Caki2 (cell line): Measurements from ENCODE around the gene RAPGEF2. TPM values are rescaled to one million over a fixed set of nuclear protein-coding genes. Genes with fewer than 3 reads are reported as not detected.

ENCODE experiments used
- DNase-seq: peaks from one replicate; pipeline ENCODE4 v3.0.0-alpha.2; 2015; ENCODE audit warnings: low read depth
- in situ Hi-C: cut with HindIII; loops from 2 replicates; pipeline ENCODE4 v1.10.0; 2016; ENCODE audit warnings: low sequenced_read_pairs, low pct_unique_long_range_greater_than_20kb, mixed read lengths
- total RNA-seq: library from RNA; depleted of rRNA; stranded (reverse); fragments of >200 nt; shearing (Covaris generic); gene quantifications from 2 replicates; pipeline ENCODE4 v1.2.3, GENCODE V29; 2014; ENCODE audit warnings: low replicate concordance

Gene RAPGEF2
- total RNA-seq, 1 experiment from 2014 or later: 4.6 TPM

GRCh38 chr4:159117564-159117963, 14.7 kb downstream of the RAPGEF2 start:
- in situ Hi-C loops: no loop called here
- no peak for DNase-seq

GRCh38 chr4:159117968-159118367, 15.1 kb downstream of the RAPGEF2 start:
- no peak for DNase-seq
- in situ Hi-C loops: no loop called here

- in situ Hi-C loops: no loop called here
- no peak for DNase-seq
Measured at GRCh38 chr4:159121371-159121770, 18.5 kb downstream of the RAPGEF2 start.

GRCh38 chr4:159126716-159127115, 23.8 kb downstream of the RAPGEF2 start:
- in situ Hi-C loops: no loop called here
- no peak for DNase-seq

- DNase-seq: no peak
- in situ Hi-C loops: no loop called here
Measured at GRCh38 chr4:159127745-159128518, 25.1 kb downstream of the RAPGEF2 start.

GRCh38 chr4:159129814-159130550, 27.1 kb downstream of the RAPGEF2 start:
- in situ Hi-C loops: no loop called here
- no peak for DNase-seq

GRCh38 chr4:159131564-159131963, 28.7 kb downstream of the RAPGEF2 start:
- in situ Hi-C loops: no loop called here
- no peak for DNase-seq

GRCh38 chr4:159134429-159134828, 31.6 kb downstream of the RAPGEF2 start:
- in situ Hi-C loops: no loop called here
- DNase-seq: no peak

- DNase-seq: no peak
- in situ Hi-C loops: no loop called here
Measured at GRCh38 chr4:159137176-159137575, 34.3 kb downstream of the RAPGEF2 start.

GRCh38 chr4:159138436-159138835, 35.6 kb downstream of the RAPGEF2 start:
- no peak for DNase-seq
- in situ Hi-C loops: no loop called here

GRCh38 chr4:159141193-159141592, 38.3 kb downstream of the RAPGEF2 start:
- no peak for DNase-seq
- in situ Hi-C loops: no loop called here

GRCh38 chr4:159142241-159142640, 39.4 kb downstream of the RAPGEF2 start:
- no peak for DNase-seq
- in situ Hi-C loops: no loop called here

GRCh38 chr4:159142681-159143384, 40.0 kb downstream of the RAPGEF2 start:
- DNase-seq: no peak
- in situ Hi-C loops: no loop called here

GRCh38 chr4:159143687-159144086, 40.8 kb downstream of the RAPGEF2 start:
- in situ Hi-C loops: no loop called here
- DNase-seq: no peak

- no peak for DNase-seq
- in situ Hi-C loops: no loop called here
Measured at GRCh38 chr4:159144112-159144694, 41.3 kb downstream of the RAPGEF2 start.

- in situ Hi-C loops: no loop called here
- DNase-seq: no peak
Measured at GRCh38 chr4:159145318-159145991, 42.6 kb downstream of the RAPGEF2 start.

- no peak for DNase-seq
- in situ Hi-C loops: no loop called here
Measured at GRCh38 chr4:159145992-159146330, 43.1 kb downstream of the RAPGEF2 start.

- in situ Hi-C loops: no loop called here
Measured at GRCh38 chr4:159146488-159146887, 43.6 kb downstream of the RAPGEF2 start.

More at GRCh38 chr4:159146488-159146887, 43.6 kb downstream of the RAPGEF2 start:
- DNase-seq: no peak
